Effector memory CD4-positive, alpha-beta T cell (primary cell): Measurements from ENCODE around the gene SENP8.

Experiments used
- DNase-seq, 3 donors: peaks; one replicate each; pipeline ENCODE4 v3.0.0-alpha.2; 2020
- H3K27ac ChIP-seq: 2 replicates; pipeline ENCODE4 v1.7.0; 2013; ENCODE audit warnings: mild to moderate bottlenecking, low read length, moderate library complexity; ENCODE audit not compliant: insufficient read depth, poor library complexity, severe bottlenecking
- H3K27me3 ChIP-seq: replicated peaks from 2 replicates; pipeline ENCODE4 v1.7.0; 2013; ENCODE audit warnings: mild to moderate bottlenecking, low read length; ENCODE audit not compliant: insufficient read depth, control insufficient read depth, poor library complexity, severe bottlenecking
- H3K36me3 ChIP-seq: 2 replicates; pipeline ENCODE4 v1.7.0; 2013; ENCODE audit warnings: mild to moderate bottlenecking, low read length, moderate library complexity; ENCODE audit not compliant: control insufficient read depth, insufficient read depth
- H3K4me1 ChIP-seq: 2 replicates; pipeline ENCODE4 v1.7.0; 2013; ENCODE audit warnings: low read length, mild to moderate bottlenecking; ENCODE audit not compliant: control insufficient read depth, insufficient read depth, poor library complexity, severe bottlenecking
- H3K4me3 ChIP-seq: 2 replicates; pipeline ENCODE4 v1.7.0; 2013; ENCODE audit warnings: low read length, low read depth, mild to moderate bottlenecking; ENCODE audit not compliant: insufficient read depth, poor library complexity, severe bottlenecking
- H3K9me3 ChIP-seq: 2 replicates; pipeline ENCODE4 v1.7.0; 2013; ENCODE audit warnings: mild to moderate bottlenecking, low read length, moderate library complexity; ENCODE audit not compliant: control insufficient read depth

Gene SENP8

DNA sequence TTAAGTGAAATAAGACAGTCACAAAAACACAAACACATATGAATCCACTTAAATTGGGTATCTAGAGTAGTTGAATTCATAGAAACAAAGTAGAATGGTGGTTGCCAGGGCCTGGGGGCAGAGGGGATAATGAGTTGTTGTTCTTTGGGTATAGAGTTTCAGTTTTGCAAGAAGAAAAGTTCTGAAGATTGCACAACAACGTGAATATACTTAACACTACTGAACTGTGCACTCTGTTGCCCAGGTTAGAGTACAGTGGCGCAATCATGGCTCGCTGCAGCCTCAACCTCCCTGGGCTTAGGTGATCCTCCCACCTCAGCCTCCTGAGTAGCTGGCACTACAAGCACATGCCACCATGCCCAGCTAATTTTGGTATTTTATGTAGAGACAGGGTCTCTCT, 64.5 kb downstream of the SENP8 start:
- no peak for DNase-seq
- Histone ChIP-seq H3K36me3 (no peaks in the 10 kb centered on the region), H3K4me3 (no peak overlapping the region), H3K9me3 (no peaks in the 10 kb centered on the region), H3K27ac (no peak overlapping the region), H3K4me1 (no peaks in the 10 kb centered on the region), H3K27me3 (no peaks in the 10 kb centered on the region)

DNA sequence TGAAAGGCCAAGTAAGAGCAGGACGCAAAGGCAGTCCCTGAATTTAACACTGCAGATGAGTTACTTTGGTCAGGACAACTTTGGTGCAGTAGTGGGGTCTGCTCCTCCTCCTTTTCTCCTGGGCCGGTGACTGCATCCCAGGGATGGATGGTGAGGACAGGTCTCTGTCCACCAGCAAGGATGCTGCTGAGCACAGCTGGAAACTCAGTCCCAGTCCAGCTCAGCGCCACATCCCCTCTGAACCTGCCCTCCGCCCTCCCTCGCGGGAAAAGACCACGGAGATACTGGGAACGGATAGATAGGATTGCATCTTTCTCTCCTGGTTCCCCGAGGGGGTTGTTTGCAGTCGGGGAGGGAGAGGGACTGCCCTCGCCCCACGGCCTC, 65.6 kb downstream of the SENP8 start:
- no peak overlapping the region for H3K27ac ChIP-seq
- no peaks in the 10 kb centered on the region for H3K9me3 ChIP-seq
- H3K36me3 ChIP-seq: no peaks in the 10 kb centered on the region
- no peaks in the 10 kb centered on the region for H3K4me1 ChIP-seq
- no peak overlapping the region for H3K4me3 ChIP-seq
- H3K27me3 ChIP-seq: no peaks in the 10 kb centered on the region
- no peak for DNase-seq

DNA sequence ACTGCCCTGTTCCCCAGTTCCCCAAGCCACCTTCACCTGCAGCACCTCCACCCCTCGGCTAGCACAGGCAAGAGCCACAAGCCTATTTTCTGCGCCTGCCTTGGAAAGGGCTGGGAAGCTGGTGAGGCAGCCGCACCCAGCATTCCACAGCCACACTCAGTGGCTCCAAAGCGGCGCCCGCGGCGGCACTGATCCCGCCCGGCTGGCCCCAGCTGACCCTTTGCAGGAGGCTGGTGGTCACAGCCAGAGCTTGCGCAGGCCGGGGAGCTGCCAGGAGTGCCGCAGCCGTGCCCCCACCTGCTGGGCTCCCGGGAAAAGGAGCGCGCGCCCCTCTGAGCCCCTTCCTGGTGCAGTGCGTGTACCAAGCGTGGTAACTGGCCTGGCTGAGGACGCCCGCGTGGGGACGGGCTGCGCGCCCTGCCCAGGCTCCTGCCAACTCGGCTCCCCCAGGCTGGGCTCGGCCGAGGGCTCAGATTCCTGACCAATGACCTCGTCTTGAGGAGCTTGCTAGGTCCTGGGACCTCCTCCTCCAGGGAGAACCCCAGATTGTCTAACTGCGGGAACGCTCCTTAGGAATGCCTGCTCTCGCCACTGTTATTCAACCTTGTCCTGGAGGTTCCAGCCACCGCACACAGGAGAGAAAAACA, 66.1 kb downstream of the SENP8 start:
- Histone ChIP-seq H3K27me3 (no peaks in the 10 kb centered on the region), H3K27ac (no peak overlapping the region), H3K9me3 (no peaks in the 10 kb centered on the region), H3K36me3 (no peaks in the 10 kb centered on the region), H3K4me3 (no peak overlapping the region), H3K4me1 (no peaks in the 10 kb centered on the region)
- no peak for DNase-seq

DNA sequence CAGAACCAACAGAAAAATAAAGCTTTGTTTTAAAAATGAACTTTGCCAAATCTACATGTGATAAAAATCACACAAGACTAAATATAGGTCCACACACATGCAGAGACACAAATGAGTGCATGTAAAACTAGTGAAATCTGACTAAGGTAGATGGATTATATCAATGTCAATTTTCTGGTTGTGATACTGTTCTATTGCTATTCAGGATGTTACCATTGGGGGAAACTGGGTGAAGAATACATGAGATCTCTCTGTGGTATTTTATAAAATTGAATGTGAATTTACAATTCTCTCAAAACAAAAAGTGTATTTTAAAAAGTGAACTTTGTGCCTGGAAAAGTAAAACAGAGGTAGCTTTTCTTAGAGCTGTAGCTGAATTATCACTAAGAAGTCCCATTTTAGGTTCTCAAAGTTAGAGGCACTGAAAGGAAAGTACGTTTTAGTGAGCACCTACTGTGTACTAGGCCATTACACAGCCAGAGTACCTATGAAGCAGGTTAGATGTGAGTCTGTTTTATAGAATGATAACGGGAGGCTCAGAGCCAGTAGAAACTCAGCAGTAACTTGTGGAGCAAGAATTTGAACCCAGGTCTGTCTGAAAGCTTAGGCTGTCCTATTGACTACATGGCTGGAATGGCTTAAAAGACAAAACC, 71.2 kb downstream of the SENP8 start:
- Histone ChIP-seq H3K36me3 (no peaks in the 10 kb centered on the region), H3K4me3 (no peak overlapping the region), H3K27me3 (no peaks in the 10 kb centered on the region), H3K9me3 (no peaks in the 10 kb centered on the region), H3K4me1 (no peaks in the 10 kb centered on the region), H3K27ac (no peak overlapping the region)
- no peak for DNase-seq

DNA sequence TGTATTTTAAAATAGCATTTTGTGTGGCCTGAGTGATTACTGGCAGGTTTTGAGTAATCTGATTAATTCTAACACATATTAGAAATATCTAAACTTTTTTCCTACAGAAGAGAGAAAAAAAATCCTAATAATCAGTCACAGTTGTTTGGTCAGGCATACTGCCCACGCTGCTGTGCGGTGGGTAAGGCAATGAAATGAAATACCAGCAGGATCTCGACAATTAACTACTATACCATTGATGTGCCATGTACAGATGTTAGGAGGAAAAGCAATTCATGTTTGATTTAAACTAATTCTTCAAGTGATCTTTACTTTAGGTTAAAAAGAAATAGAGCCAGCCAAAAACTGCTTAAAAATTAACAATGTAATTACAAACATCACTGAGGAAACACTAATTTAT, 74.2 kb downstream of the SENP8 start:
- Histone ChIP-seq H3K4me1 (peaks cover 4% of the 10 kb centered on the region), H3K4me3 (no peak overlapping the region), H3K9me3 (no peaks in the 10 kb centered on the region), H3K36me3 (no peaks in the 10 kb centered on the region), H3K27me3 (peaks cover 10% of the 10 kb centered on the region), H3K27ac (no peak overlapping the region)
- DNase-seq: no peak
